ENCODE results near the gene RERE.

RERE gene

DNA sequence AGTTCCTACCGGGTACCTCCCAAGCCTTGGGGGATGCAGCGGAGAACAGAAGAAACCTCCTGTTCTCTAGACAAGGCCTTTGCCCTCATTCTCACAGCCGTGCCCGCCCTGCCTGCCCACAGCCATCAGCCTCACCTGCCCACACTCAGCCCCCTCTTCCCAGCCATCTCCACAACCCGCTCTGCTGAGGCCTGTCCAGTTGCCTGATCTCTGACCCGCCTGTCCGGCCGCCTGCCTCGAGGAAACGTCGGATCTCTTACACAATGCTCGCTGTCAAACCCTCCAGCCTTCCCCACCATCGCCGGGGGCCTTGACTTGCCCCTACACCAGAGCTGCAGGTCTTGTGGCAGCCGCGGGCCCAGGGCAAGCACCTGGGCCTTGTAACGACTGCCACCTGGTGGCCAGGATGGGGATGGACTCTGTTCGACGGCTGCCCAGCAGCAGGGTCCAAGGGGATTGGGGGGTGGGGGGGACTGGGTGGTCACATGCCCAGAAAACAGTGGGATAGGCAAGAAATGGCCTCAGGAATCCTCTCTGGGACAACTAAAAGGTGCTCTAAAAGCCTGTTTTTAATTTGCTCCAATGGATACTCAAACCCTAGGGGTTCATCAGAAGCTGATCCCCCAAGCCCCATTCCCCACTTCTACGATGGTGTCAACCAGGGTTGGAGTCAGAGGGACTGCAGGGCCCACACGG, 468.5 kb downstream of the RERE start:
- Histone ChIP-seq H3K9me3 (ENCODE audit: control insufficient read depth in 2 of 2, low read length in 2 of 2) (no peaks in the 10 kb centered on the region), H3K9ac (ENCODE audit: low read length in 2 of 2) (no peak overlapping the region), H3K27ac (ENCODE audit: low read length) (no peak overlapping the region), H3K36me3 (ENCODE audit: control insufficient read depth in 2 of 2, insufficient read depth in 2 of 2, low read length in 2 of 2) (peaks cover 7 to 11% of the 10 kb centered on the region in 2 donors), H3K4me1 (ENCODE audit: control insufficient read depth, insufficient read depth, low read length) (peaks cover 58% of the 10 kb centered on the region), H3K27me3 (ENCODE audit: control insufficient read depth in 1 of 2, insufficient read depth in 2 of 2, low read length in 2 of 2) (no peaks in the 10 kb centered on the region), H3K4me3 (ENCODE audit: low read length in 2 of 2) (no peak overlapping the region)

- H3K27ac ChIP-seq (ENCODE audit: low read length), result no peak overlapping the region
- no peaks in the 10 kb centered on the region for H3K9me3 ChIP-seq (ENCODE audit: control insufficient read depth in 2 of 2, low read length in 2 of 2)
- peaks cover 58% of the 10 kb centered on the region for H3K4me1 ChIP-seq (ENCODE audit: control insufficient read depth, insufficient read depth, low read length)
- H3K27me3 ChIP-seq (ENCODE audit: control insufficient read depth in 1 of 2, insufficient read depth in 2 of 2, low read length in 2 of 2), result no peaks in the 10 kb centered on the region
- no peak overlapping the region for H3K4me3 ChIP-seq (ENCODE audit: low read length in 2 of 2)
- H3K36me3 ChIP-seq (ENCODE audit: control insufficient read depth in 2 of 2, insufficient read depth in 2 of 2, low read length in 2 of 2), result peaks cover 2 to 6% of the 10 kb centered on the region in 2 donors
- H3K9ac ChIP-seq (ENCODE audit: low read length in 2 of 2), result no peak overlapping the region
These were observed 469.2 kb downstream of the RERE start for GRCh38 chr1:8348047-8348776.

DNA sequence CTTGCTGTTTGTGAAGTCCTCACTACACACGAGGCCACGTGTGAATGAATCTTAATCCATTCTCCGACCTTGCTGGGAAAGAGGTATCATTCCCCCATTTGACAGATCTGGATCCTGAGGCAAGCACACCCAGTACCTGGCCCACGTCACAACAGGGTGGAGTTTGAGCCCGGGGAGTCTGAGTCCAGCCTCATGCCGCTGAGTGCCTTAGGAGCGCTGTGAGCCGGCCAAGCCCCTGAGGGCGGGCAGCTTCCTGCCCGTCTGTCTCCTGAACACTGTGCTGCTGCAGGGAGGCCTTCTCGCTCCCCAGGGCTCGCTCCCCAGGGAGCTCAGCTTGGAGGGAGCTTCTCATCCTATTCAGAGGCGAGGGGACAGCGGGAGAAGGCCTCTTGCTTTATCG, 469.8 kb downstream of the RERE start:
- no peak overlapping the region for H3K9ac ChIP-seq (ENCODE audit: low read length in 2 of 2)
- no peak overlapping the region for H3K27ac ChIP-seq (ENCODE audit: low read length)
- no peaks in the 10 kb centered on the region for H3K27me3 ChIP-seq (ENCODE audit: control insufficient read depth in 1 of 2, insufficient read depth in 2 of 2, low read length in 2 of 2)
- peaks cover 57% of the 10 kb centered on the region for H3K4me1 ChIP-seq (ENCODE audit: control insufficient read depth, insufficient read depth, low read length)
- H3K4me3 ChIP-seq (ENCODE audit: low read length in 2 of 2), result no peak overlapping the region
- H3K36me3 ChIP-seq (ENCODE audit: control insufficient read depth in 2 of 2, insufficient read depth in 2 of 2, low read length in 2 of 2), result peaks cover 2 to 4% of the 10 kb centered on the region in 2 donors
- no peaks in the 10 kb centered on the region for H3K9me3 ChIP-seq (ENCODE audit: control insufficient read depth in 2 of 2, low read length in 2 of 2)

DNA sequence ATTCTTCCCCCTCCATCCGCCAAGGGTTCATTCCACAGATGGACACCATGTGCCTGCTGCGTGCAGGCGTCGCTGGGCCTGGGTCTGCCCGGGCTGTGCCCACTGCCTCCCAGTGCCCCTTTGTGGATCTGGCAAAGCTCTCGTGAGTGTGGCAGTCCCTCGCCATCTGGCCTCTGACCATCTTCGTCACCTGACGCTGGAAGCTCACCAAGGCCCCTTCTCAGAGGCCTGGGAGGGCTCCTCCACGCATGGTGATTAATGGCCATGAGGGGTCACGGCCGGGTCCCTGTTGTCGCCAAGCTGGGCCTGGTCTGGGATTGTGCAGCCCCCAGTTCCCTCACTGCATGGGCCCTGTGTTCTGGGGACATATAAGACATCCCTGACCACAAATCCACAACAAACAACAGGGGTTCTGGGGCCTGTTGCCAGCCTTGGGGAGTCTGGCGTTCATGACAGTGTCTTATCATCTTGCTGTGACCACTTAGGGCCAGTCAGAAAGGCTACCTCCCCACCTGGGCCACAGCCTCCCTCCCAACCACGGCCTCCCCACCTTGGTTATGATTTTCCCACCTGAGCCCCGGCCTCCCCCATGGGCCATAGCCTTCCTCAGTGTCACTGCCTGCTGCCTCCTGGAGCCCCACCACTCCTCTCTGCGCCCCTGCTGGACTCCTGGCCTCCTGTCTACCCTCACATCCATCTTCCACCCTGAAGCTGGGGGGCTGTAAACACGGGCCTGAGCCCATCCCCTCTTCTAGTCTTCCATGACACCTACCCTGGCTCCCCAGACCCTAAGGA, 471.6 kb downstream of the RERE start:
- Histone ChIP-seq H3K9me3 (ENCODE audit: control insufficient read depth in 2 of 2, low read length in 2 of 2) (no peaks in the 10 kb centered on the region), H3K9ac (ENCODE audit: low read length in 2 of 2) (peak overlapping the region in 1 of 2 donors; percentile 26), H3K27me3 (ENCODE audit: control insufficient read depth in 1 of 2, insufficient read depth in 2 of 2, low read length in 2 of 2) (no peaks in the 10 kb centered on the region), H3K27ac (ENCODE audit: low read length) (peak overlapping the region; percentile 18), H3K4me1 (ENCODE audit: control insufficient read depth, insufficient read depth, low read length) (peaks cover 47% of the 10 kb centered on the region), H3K4me3 (ENCODE audit: low read length in 2 of 2) (no peak overlapping the region), H3K36me3 (ENCODE audit: control insufficient read depth in 2 of 2, insufficient read depth in 2 of 2, low read length in 2 of 2) (no peaks in the 10 kb centered on the region)

GRCh38 chr1:8344893-8345507, 472.4 kb downstream of the RERE start:
- H3K27ac ChIP-seq (ENCODE audit: low read length), result no peak overlapping the region
- H3K4me1 ChIP-seq (ENCODE audit: control insufficient read depth, insufficient read depth, low read length), result peaks cover 43% of the 10 kb centered on the region
- H3K36me3 ChIP-seq (ENCODE audit: control insufficient read depth in 2 of 2, insufficient read depth in 2 of 2, low read length in 2 of 2), result no peaks in the 10 kb centered on the region
- H3K9me3 ChIP-seq (ENCODE audit: control insufficient read depth in 2 of 2, low read length in 2 of 2), result no peaks in the 10 kb centered on the region
- no peak overlapping the region for H3K9ac ChIP-seq (ENCODE audit: low read length in 2 of 2)
- no peaks in the 10 kb centered on the region for H3K27me3 ChIP-seq (ENCODE audit: control insufficient read depth in 1 of 2, insufficient read depth in 2 of 2, low read length in 2 of 2)
- H3K4me3 ChIP-seq (ENCODE audit: low read length in 2 of 2), result no peak overlapping the region

- no peaks in the 10 kb centered on the region for H3K36me3 ChIP-seq (ENCODE audit: control insufficient read depth in 2 of 2, insufficient read depth in 2 of 2, low read length in 2 of 2)
- H3K27me3 ChIP-seq (ENCODE audit: control insufficient read depth in 1 of 2, insufficient read depth in 2 of 2, low read length in 2 of 2), result no peaks in the 10 kb centered on the region
- peak overlapping the region; percentile 7 to 60 for H3K4me3 ChIP-seq (ENCODE audit: low read length in 2 of 2)
- peak overlapping the region; percentile 52 to 66 for H3K9ac ChIP-seq (ENCODE audit: low read length in 2 of 2)
- H3K9me3 ChIP-seq (ENCODE audit: control insufficient read depth in 2 of 2, low read length in 2 of 2), result no peaks in the 10 kb centered on the region
- H3K27ac ChIP-seq (ENCODE audit: low read length), result peak overlapping the region; percentile 75
- H3K4me1 ChIP-seq (ENCODE audit: control insufficient read depth, insufficient read depth, low read length), result peaks cover 33% of the 10 kb centered on the region
These were observed 473.9 kb downstream of the RERE start for GRCh38 chr1:8343464-8344001.

GRCh38 chr1:8343044-8343443, 474.4 kb downstream of the RERE start:
- Histone ChIP-seq H3K4me1 (ENCODE audit: control insufficient read depth, insufficient read depth, low read length) (peaks cover 31% of the 10 kb centered on the region), H3K9me3 (ENCODE audit: control insufficient read depth in 2 of 2, low read length in 2 of 2) (no peaks in the 10 kb centered on the region), H3K27ac (ENCODE audit: low read length) (peak overlapping the region; percentile 75), H3K9ac (ENCODE audit: low read length in 2 of 2) (peak overlapping the region; percentile 52 to 66), H3K4me3 (ENCODE audit: low read length in 2 of 2) (peak overlapping the region; percentile 7 to 60), H3K27me3 (ENCODE audit: control insufficient read depth in 1 of 2, insufficient read depth in 2 of 2, low read length in 2 of 2) (no peaks in the 10 kb centered on the region), H3K36me3 (ENCODE audit: control insufficient read depth in 2 of 2, insufficient read depth in 2 of 2, low read length in 2 of 2) (no peaks in the 10 kb centered on the region)

- H3K27ac ChIP-seq (ENCODE audit: low read length), result no peak overlapping the region
- no peak overlapping the region for H3K4me3 ChIP-seq (ENCODE audit: low read length in 2 of 2)
- H3K36me3 ChIP-seq (ENCODE audit: control insufficient read depth in 2 of 2, insufficient read depth in 2 of 2, low read length in 2 of 2), result peaks cover 0 to 2% of the 10 kb centered on the region in 2 donors
- peaks cover 31% of the 10 kb centered on the region for H3K4me1 ChIP-seq (ENCODE audit: control insufficient read depth, insufficient read depth, low read length)
- H3K9ac ChIP-seq (ENCODE audit: low read length in 2 of 2), result no peak overlapping the region
- no peaks in the 10 kb centered on the region for H3K27me3 ChIP-seq (ENCODE audit: control insufficient read depth in 1 of 2, insufficient read depth in 2 of 2, low read length in 2 of 2)
- no peaks in the 10 kb centered on the region for H3K9me3 ChIP-seq (ENCODE audit: control insufficient read depth in 2 of 2, low read length in 2 of 2)
These were observed 475.1 kb downstream of the RERE start for GRCh38 chr1:8342325-8342724.

DNA sequence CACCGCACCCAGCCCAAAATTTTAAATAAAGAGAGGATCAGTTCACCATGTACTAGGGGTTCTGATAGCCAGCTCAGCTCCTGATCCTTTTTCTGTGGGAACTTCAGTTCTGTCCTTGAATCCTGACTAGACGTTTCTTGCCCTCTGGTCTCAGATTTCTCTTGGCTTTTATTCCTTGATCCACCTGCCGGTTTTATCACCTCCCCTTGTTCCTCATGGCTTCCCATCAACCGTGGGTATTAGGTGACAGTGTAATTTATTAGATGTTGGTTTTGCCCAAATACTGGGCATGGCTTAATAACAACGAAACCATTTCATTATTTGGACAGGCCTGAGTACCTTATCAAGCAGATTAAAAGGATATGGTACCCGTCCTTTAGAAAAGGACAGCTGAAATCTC, 477.0 kb downstream of the RERE start:
- no peaks in the 10 kb centered on the region for H3K27me3 ChIP-seq (ENCODE audit: control insufficient read depth in 1 of 2, insufficient read depth in 2 of 2, low read length in 2 of 2)
- no peak overlapping the region for H3K9ac ChIP-seq (ENCODE audit: low read length in 2 of 2)
- peaks cover 24% of the 10 kb centered on the region for H3K4me1 ChIP-seq (ENCODE audit: control insufficient read depth, insufficient read depth, low read length)
- H3K4me3 ChIP-seq (ENCODE audit: low read length in 2 of 2), result no peak overlapping the region
- H3K36me3 ChIP-seq (ENCODE audit: control insufficient read depth in 2 of 2, insufficient read depth in 2 of 2, low read length in 2 of 2), result peaks cover 0 to 5% of the 10 kb centered on the region in 2 donors
- no peak overlapping the region for H3K27ac ChIP-seq (ENCODE audit: low read length)
- H3K9me3 ChIP-seq (ENCODE audit: control insufficient read depth in 2 of 2, low read length in 2 of 2), result no peaks in the 10 kb centered on the region

GRCh38 chr1:8339203-8339600, 478.2 kb downstream of the RERE start:
- Histone ChIP-seq H3K27ac (ENCODE audit: low read length) (no peak overlapping the region), H3K36me3 (ENCODE audit: control insufficient read depth in 2 of 2, insufficient read depth in 2 of 2, low read length in 2 of 2) (peaks cover 0 to 5% of the 10 kb centered on the region in 2 donors), H3K9ac (ENCODE audit: low read length in 2 of 2) (no peak overlapping the region), H3K27me3 (ENCODE audit: control insufficient read depth in 1 of 2, insufficient read depth in 2 of 2, low read length in 2 of 2) (no peaks in the 10 kb centered on the region), H3K4me3 (ENCODE audit: low read length in 2 of 2) (no peak overlapping the region), H3K9me3 (ENCODE audit: control insufficient read depth in 2 of 2, low read length in 2 of 2) (no peaks in the 10 kb centered on the region), H3K4me1 (ENCODE audit: control insufficient read depth, insufficient read depth, low read length) (peaks cover 19% of the 10 kb centered on the region)

Data from stomach smooth muscle (tissue), 2 donors.